HG03521 (cell line): ENCODE results near the gene ASB8.
"Not testable (repeated sequence)": the region's sequence is repeated elsewhere in the genome, so short reads cannot be mapped to it uniquely, and the experiment has no call there.

ENCODE experiments used
- ATAC-seq: cut with Tn5 transposase; IDR thresholded peaks from one replicate; pipeline ENCODE4 v1.9.1; 2021; ENCODE audit warnings: mild to moderate bottlenecking, moderate library complexity; ENCODE audit not compliant: unreplicated experiment

Gene ASB8

DNA sequence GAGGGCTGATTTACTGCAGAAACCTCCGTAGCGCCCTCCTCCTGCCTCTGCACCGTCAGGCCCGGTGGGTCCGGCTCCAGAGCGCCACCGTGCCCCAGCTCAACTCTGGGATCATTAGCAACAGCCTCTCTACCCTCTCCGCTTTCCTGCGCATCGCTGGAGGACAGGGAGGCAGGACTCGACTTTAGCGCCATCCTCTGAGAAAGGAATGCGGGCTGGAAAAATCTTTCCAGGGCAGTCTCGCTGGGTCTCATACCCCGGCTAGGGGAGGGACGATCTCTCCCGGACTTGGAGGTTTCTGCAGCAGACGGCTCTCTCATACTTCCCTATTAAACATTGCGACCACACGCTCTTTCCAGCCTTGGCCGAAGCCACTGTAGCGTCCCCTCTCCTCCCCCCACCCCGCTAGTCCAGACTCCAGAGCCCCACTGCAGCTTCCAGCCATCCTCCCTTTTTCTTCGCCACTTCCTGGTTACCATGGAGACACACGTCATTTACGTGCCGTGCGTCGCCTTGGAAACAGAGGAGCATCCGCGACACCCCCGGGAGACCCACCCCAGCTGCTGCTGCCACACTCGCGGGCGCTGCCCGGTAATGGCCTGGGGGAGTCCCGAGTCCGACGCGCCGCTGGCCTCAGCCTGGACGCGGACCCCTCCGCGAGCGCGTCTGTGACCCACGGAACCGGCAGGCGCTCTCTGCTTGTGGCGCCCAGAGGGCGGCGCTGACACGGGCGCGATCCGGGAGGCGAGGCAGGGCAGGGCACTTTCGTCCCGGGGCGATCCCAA is 26.0 kb upstream of the ASB8 start, which contains the start of gene CCDC184:
CCDC184 (plus strand) TSS at position 554 of the 785 bp plus-strand sequence. CDS start 479 bp downstream, outside the sequence.
- peak; percentile 58 for ATAC-seq

DNA sequence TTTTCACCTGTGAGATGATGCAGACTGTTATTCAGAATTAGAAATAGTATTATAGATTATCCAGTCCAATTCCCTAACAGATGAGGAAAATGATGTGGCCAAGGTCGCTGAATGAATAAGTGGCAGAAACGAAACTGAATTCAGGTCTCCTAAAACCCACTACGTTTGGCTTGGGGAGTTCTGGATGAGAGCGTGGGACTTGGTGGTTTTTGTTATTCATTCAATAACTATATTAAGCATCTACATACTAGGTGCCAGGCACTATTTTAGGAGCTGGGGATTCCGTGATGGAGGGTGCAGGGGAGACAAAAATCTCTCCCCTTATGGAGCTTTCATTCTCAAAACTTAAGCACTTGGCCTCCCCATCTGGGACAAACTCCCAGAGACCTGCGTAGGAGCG is 25.3 kb upstream of the ASB8 start:
- ATAC-seq = no peak

DNA sequence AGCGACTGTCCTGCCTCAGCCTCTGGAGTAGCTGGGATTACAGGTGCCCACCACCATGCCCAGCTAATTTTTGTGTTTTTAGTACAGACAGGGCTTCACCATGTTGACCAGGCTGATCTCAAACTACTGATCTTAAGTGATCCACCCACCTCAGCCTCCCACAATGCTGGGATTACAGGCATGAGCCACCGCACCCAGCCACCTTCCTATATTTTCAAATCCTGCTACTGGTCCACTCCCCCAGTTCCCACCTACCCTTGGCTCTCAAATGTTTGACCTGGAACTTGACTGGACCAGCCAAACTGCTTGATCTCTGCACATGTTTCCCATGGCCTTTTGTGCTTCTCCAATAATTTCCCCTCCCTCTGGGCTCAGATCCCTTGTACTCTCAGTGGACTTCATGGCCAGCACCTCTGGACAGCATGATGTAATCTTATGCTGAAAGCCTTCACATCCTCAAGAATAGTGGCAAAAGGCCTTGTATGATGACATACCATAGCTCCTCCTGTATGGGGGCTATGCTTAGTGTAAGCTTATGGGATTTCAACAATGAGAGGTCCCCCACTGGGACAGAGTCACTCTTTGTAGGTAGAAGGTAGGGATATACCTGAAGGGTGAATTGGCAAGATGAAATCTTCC is 23.7 kb upstream of the ASB8 start:
- no peak for ATAC-seq

DNA sequence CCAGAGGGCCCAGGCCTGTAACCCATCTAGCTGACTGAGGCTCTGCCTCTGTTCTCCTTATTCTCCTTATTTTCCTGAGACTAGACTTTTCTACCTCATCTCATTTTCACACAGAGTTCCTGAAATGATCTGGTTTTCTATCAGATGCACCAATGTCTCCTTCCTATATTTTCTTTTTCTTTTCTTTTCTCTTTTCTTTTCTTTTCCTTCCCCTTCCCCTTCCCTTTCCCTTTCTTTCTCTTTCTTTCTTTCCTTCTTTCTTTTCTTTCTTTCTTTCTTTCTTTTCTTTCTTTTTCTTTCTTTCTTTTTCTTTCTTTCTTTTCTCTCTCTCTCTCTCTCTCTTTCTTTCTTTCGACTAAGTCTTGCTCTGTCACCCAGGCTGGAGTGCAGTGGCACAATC is 23.1 kb upstream of the ASB8 start:
- no peak for ATAC-seq

DNA sequence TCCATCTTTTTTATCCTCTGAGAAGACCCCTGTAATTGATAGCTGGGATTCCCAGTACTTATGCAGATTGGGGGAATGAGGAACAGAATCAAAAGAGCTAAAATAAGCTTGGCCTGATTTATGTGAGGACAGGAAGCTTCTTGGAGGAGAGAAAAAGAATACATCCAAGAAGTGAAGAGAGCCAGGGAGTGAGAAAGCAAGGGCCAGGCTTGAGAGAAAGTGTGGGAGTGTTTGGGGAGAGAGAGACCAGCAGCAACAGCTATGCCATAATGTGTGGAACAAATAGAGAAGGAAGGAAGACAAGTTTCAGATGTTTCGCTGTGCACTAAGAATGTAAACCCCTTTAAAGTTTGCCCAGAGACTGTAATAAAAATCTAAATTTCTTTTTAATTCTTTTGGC is 22.2 kb upstream of the ASB8 start:
- no peak for ATAC-seq

DNA sequence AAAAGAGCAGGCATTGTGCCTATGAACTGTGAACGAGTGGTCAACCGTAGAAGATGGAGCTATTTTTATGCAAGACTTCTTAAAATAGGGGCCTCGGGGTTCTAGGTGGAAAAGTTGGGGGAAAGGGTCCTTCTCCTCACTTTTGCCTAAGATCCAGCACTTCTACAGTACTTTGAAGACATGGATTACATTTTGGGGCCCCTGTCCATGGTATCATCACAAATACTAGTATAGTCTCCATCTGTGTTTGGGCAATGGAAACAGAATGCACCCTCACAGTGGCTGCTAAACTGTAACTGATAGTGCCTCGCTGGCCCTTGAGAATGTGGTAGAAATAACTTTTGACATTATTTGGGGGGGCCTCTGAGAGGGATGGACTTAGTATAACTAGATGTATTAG is 20.7 kb upstream of the ASB8 start:
- ATAC-seq = no peak

DNA sequence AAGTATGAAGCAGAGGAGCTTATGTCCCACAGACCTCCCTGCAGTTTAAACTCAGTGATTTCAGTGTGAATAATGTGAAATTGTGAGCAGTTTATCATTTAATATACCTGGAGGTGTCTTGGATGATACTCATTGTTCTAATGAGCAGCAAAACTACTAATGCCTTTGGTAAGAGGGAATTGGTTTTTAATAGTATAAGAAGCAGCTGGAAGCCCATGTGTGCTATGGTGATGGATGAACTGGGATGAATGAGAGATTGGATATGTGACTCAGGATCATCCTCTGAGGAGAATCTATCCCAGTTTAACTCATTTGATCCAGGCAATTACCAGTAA is 19.1 kb upstream of the ASB8 start:
- no peak for ATAC-seq

DNA sequence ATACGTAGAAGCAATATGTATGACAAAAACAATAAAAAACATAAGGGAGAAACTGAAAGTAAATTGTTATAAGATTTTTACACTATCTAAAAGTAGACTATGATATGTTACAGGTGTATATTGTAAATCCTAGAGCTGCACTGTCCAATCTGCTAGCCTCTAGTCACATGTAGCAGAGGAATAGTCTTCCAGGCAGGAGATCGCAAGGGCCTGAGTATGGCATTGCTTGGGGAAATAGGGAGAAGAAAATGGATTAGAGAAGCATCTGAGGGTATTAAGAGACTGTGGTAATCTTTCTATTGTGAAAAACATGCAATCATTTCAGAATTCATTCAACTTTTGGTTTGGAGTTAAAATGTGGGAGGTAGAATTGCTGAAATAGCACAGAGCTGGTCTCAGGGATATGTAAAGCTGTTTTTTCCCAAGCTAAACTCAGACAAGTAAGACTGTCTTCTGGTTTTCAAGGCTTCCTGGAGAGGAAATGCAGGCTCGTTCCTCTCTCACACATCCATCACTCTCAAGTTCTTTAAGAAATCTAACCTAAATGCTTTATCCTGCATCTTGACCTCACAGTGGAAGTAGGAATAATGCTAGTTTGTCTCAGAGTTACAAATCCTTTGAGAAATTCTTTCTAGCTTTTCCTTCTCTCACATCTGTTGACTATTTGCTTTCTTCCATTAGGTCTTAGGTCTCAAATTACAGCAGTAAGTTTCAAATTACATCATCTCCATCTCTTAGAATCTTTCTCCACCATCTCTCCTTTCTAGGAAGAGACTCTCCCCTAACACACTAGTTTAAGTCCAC is 18.5 kb upstream of the ASB8 start:
- no peak for ATAC-seq

DNA sequence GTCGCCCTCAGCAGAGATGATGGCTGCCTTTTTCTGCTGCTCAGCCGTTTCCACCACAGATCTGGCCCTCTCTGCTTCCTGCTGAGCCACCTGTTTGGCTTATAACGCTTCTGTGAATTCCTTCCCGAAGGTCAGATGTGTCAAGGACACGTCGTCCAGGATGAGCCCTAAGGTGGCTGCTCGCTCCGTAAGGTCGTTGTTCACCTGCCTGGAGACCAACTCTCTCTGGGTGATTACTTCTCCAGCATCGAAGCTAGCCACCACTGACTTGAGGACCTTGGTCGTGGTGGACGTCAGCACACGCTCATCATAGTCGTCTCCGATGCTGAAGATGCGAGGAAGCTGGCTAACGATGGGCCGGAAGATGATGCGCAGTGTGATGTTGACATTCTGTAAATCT is 11.7 kb upstream of the ASB8 start:
- ATAC-seq = no peak

DNA sequence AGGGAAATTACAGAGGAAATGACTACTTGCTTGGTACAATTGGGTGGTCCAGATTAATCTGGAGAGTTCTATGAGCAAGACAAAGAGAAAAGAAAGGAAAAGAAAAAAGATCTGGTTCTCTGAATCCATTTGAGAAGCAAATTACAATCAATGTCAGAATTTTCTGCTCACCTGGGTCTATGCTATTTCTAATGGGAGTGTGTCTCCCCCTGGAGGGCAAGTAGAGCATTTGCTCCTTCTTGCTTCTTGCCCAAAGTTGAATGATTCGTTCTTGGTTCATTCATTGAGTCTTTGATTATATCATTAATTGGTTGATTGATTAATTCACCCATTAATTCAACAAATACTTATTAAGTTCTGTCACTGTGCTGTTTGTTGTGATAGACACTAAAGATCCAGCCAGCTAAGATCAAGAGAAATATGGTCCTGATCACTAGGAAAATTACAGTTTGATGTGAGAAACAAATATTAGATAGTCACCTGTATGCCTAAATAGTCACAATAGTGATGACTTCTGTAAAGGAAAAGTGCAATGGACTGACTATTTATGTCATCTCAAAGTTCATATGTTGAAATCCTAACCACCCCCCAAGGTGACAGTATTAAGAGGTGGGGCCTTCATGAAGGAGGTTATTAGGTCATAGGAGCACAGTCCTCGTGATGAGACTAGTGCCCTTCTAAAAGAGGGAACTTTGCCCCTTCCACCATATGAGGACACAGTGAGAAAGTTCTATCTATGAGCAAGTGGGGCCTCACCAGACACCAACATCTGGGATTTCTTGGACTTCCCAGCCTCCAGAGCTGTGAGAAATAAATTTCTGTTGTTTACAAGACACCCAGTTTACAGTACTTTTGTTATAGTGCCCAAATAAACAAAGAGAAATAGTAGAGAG is 8.0 kb upstream of the ASB8 start:
- ATAC-seq = no peak

DNA sequence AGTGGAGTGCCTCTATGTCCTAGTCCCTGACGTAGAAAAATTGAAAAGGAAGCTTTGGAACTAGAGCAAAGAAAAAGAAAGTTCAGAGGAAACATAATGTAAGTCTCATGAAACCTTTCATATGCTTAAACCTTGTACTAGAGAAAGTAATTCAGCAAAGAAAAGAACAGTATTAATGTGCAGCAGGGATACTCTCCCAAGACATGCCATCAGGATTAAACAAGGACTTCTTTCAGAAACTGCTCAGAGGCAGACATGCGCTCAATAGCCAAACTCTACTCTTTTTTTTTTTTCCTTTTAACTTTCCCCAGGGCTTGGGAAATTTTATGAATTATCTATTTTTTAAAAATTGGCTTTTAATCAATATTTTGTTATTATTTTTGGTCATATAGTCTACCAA is 7.1 kb upstream of the ASB8 start:
- ATAC-seq = no peak

DNA sequence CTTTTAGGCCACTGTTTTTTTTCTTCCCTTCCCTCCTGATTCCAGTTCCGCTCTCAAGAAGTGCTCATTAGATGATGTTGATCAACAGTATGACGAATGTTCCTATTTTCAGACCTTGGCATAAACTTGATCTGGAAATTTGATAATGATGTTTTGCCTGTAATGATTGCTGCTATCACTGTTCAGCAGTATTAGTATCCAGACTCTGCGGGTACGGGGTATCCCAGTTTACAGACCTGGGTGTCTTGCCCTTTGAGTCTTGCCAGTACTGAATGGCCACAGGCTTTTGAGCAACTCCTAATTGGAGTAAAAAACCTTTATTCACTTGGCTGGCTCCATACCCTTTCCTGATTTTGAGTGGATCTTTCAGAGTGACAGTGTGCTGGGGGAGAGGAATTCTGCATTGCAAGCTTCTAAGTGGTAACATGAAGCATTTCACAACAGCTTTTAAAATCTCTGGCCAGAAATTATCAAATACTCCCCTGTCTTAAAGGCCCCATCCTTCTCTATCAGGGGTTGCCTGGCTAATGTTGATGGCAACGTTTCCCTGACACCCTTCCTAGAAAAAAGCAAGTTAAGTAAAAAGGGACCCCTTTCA is 5.9 kb upstream of the ASB8 start:
- ATAC-seq = no peak

DNA sequence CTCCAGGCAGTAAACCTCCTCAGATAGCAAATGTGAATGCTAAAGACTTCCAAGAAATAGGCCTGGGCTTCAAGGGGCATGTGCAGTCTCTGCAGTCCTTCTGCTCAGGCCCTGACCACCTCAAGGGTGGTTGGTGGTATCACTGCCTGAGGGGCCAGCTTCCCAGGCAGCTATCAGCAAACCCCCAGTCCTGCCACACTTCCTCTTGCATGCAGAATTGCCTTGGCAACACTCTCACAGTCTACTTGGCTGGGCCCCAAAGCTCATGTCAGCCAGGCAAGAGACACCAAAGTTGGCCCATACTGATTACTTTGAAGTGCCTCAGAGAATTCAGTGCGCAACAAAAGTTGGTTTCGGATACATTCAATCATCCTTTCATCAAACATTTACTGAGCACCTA is 3.5 kb upstream of the ASB8 start:
- no peak for ATAC-seq

DNA sequence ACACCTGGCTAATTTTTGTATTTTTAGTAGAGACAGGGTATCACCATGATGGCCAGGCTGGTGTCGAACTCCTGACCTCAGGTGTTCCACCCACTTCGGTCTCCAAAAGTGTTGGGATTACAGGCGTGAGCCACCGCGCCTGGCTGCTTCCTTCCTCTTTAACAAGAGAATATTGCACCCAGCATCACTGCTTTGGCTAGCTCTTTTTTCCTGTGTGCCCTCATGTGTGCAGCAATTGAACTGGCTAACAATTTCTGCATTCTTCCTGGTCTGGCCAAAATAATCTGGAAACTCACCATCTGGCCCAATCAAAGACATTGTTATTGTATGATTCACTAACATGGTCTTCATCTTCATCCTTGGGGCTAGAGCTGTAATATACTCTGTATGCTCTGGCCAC is 2.7 kb upstream of the ASB8 start:
- ATAC-seq = no peak

DNA sequence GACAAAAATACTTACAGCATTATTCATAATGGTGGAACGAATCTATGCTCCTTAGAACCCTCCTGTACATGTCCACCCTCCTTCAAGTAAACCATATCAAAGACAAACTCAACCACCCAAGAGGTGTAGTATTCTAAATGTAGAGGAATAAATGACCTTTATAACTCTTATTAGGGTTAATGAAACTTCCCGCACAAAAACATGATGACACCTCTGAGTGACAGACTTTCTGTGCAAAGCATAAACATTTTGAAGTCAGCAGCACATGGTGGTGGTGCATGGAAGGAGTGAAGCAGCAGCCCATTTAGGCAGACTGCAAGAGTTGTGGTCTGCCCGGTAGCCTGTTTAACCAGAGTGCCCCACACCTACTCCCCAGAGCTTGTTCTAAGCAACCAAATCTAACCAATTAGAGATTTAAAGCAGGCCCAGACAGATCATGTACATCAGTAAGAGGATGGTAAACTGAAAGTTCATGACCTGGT is 615 bp upstream of the ASB8 start:
- ATAC-seq = no peak

DNA sequence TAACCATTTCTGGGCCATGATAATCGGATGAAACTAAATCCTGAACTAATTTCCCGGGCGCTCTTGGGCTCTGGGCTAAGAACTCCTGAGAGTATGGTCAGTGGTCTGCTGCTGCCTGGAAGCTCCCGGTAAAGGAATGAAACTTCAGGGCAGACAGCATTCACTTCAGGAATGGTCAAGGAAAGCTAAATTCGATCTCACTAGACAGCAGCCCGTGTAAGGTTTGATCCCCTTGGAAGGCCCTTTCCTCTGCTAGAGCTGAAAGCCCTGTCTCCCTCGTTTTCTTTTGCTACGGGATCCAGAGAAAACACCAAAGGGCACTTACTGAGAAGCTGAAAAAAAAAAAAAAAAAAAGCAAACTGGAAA is 680 bp downstream of the ASB8 start:
- no peak for ATAC-seq

DNA sequence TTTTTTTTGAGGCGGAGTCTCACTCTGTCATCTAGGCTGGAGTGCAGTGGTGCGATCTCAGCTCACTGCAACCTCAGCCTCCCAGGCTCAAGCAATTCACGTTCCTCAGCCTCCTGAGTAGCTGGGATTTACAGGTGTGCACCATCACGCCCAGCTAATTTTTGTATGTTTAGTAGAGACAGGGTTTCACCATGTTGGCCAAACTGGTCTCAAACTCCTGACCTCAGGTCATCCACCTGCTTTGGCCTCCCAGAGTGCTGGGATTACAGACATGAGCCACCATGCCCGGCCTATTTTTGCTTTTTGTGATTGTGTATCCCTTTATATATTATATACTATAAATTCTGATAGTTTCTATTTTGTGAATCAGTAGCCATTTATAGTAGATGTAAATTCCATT is 1.5 kb downstream of the ASB8 start:
- ATAC-seq = not testable (repeated sequence)

DNA sequence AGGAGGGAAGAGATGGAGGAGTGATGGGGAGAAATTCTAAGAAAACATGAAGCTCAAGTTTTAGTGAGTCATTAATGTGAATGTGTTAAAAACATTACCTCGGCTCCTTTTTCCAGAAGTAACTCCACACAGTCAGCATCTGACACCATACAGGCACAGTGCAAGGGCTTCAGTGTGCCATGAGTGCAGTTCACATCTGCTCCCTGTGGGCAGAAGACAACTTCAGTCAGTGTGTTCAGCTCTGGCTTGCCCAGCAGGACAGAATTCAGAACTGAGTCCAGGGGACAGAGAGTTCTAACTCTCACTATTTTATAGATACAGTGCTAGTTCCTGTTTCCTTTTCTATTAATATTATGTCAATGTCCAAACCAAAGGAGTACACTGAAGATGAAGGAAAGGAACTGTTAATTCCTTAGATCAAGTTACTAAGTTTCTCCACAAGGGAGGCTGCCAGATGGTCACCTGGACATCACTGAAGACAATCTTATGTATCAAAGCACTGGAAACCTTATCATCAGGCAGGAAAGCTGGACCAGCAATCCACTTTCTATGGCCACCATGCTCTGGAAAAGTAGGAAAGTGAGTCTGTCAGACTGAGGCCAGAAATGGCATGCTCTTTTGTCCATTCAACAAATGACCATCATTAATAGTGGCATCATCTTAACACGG is 6.1 kb downstream of the ASB8 start:
- no peak for ATAC-seq

DNA sequence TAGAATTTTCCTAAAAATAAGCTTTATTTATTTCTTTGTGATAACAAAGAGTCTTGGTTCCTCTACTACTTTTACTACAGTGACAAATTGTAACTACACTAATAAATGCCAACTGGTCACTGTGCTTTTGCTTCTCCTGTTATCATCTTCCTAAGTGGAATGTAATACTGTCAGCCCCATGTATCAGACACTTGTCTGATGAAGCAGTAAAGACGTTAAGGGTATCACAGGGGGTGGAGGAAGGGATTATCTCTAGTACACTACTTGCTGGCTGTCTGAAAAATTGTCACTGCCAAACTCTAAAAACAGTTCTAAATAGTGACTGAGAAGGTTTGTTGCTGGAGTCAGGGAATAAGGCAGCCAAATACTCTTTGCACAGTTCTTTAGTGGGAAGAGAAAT is 11.3 kb downstream of the ASB8 start:
- no peak for ATAC-seq

DNA sequence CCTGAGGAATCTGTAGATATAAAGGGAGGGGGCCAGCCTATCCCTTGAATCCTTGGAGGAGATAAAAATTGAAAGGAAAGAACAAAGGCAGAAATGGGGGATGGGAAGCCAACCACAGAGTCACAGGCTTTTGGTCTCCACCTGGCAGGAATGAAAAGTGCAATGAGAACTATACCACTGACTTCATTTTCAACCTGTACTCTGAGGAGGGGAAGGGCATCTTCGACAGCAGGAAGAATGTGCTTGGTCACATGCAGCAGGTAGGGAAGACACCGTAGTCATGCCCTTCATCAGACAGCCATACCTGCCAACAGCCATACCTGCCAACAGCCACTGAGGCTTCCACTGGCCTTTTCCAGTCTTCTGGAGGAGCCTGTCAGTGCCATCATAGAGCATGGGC is 13.4 kb downstream of the ASB8 start:
- ATAC-seq = no peak
